PC-3 (cell line): Measurements from ENCODE around the gene AXIN2. TPM values are rescaled to one million over a fixed set of nuclear protein-coding genes. Genes with fewer than 3 reads are reported as not detected.

Experiments used
- ATAC-seq: fragments of 200-7000 bp; cut with Tn5 transposase; 2 replicates; pipeline ENCODE4 v1.9.1; 2020; ENCODE audit warnings: mild to moderate bottlenecking, moderate library complexity
- BruUV-seq: library from RNA; stranded (reverse); fragments of 400-500 nt; replicated peaks from 2 replicates; lab custom pipeline; 2021; lab: Mats Ljungman, UMichigan
- CTCF ChIA-PET: fragments of 300-600 bp; sonication (Branson Sonifier 250); formaldehyde crosslinking; loops from one replicate; lab custom pipeline; 2022; ENCODE audit warnings: antibody characterized with exemption; lab: Charles Lee
- POLR2A ChIA-PET: fragments of 300-600 bp; sonication (Branson Sonifier 250); formaldehyde crosslinking; loops from one replicate; lab custom pipeline; 2022; ENCODE audit warnings: antibody characterized with exemption; ENCODE audit not compliant: unreplicated experiment; lab: Charles Lee
- DNase-seq: peaks from one replicate; pipeline ENCODE4 v3.0.0-alpha.2; 2015
- H2AFZ ChIP-seq: fragments of 300-600 bp; sonication (generic); 2 replicates; pipeline ENCODE4 v1.6.0; 2016; ENCODE audit warnings: antibody characterized with exemption, low read length
- H3F3A ChIP-seq: fragments of 300-600 bp; sonication (generic); one replicate; pipeline ENCODE4 v1.6.0; 2017; ENCODE audit warnings: antibody characterized with exemption, low read length, control low read depth, mild to moderate bottlenecking; ENCODE audit not compliant: unreplicated experiment
- H3K27ac ChIP-seq: fragments of 300-600 bp; sonication (generic); 2 replicates; pipeline ENCODE4 v1.5.1; 2016; ENCODE audit warnings: mild to moderate bottlenecking, low read length
- H3K27me3 ChIP-seq: fragments of 300-600 bp; sonication (generic); 2 replicates; pipeline ENCODE4 v1.6.1; 2016; ENCODE audit warnings: low read length, mixed read lengths
- H3K36me3 ChIP-seq: fragments of 300-600 bp; sonication (generic); 2 replicates; pipeline ENCODE4 v1.6.1; 2016; ENCODE audit warnings: low read depth, mixed run types, low read length, mixed read lengths
- H3K4me1 ChIP-seq: fragments of 300-600 bp; sonication (generic); 2 replicates; pipeline ENCODE4 v1.5.1; 2016; ENCODE audit warnings: low read length; ENCODE audit not compliant: insufficient read depth
- H3K4me2 ChIP-seq: fragments of 300-600 bp; sonication (generic); 2 replicates; pipeline ENCODE4 v1.6.0; 2016; ENCODE audit warnings: low read length
- H3K4me3 ChIP-seq: fragments of 300-600 bp; sonication (generic); 2 replicates; pipeline ENCODE4 v1.5.1; 2016; ENCODE audit warnings: mild to moderate bottlenecking, low read length, mixed read lengths
- H3K79me2 ChIP-seq: fragments of 300-600 bp; sonication (generic); 2 replicates; pipeline ENCODE4 v1.6.1; 2017; ENCODE audit warnings: low read length, mixed read lengths
- H3K9ac ChIP-seq: fragments of 300-600 bp; sonication (generic); 2 replicates; pipeline ENCODE4 v1.6.0; 2016; ENCODE audit warnings: mild to moderate bottlenecking, low read length
- H3K9me2 ChIP-seq: fragments of 300-600 bp; sonication (generic); replicated peaks from 2 replicates; pipeline ENCODE4 v1.6.1; 2016; ENCODE audit warnings: mixed run types, low read length, mixed read lengths
- H3K9me3 ChIP-seq: fragments of 300-600 bp; sonication (generic); 2 replicates; pipeline ENCODE4 v1.6.1; 2016; ENCODE audit warnings: low read length, mixed read lengths
- H4K20me1 ChIP-seq: fragments of 300-600 bp; sonication (generic); 2 replicates; pipeline ENCODE4 v1.6.1; 2016; ENCODE audit warnings: low read length, mixed read lengths
- EZH2 ChIP-seq: fragments of 300-600 bp; sonication (generic); IDR thresholded peaks from one replicate; pipeline ENCODE4 v1.6.1; 2017; ENCODE audit warnings: antibody characterized with exemption, mild to moderate bottlenecking, low read length; ENCODE audit not compliant: unreplicated experiment
- EZH2phosphoT487 ChIP-seq: fragments of 300-600 bp; sonication (generic); IDR thresholded peaks from 2 replicates; pipeline ENCODE4 v1.6.1; 2018; ENCODE audit warnings: mild to moderate bottlenecking, antibody characterized with exemption, low read length, borderline replicate concordance
- intact Hi-C: fragments of 100-400 bp; cut with micrococcal nuclease; formaldehyde crosslinking; loops from 2 replicates; pipeline ENCODE4 v1.9.0; 2023
- total RNA-seq: library from RNA; depleted of rRNA; stranded (reverse); fragments of >200 nt; gene quantifications from 2 replicates; pipeline ENCODE4 v1.2.3, GENCODE V29; 2014
- TF ChIP-seq, protein P1 (sequence below): fragments of 300-600 bp; sonication (generic); conservative IDR thresholded peaks from 2 replicates; pipeline ENCODE4 v1.5.1; 2017; ENCODE audit warnings: antibody characterized with exemption, low read depth, mild to moderate bottlenecking, low read length

Gene AXIN2
- total RNA-seq, 1 experiment from 2014 or later = 2.0 TPM

DNA sequence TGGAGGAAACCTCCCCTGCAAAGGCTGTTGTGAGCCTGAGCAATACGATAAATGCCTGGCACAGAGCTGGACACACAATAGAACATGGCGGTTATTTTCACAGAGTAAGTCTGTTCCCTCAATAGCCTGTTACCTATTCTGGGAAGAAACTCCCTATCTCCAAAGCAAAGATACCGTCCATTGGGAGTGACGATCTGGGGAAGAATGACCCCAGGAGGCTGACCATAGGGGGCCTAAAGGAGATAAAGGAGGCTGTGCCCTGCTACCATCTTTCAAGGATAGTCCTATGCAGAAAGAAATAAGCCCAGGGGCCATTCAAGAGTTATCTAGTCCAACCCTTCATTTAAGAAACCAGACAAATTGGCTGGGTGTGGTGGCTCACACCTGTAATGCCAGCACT, 4.1 kb upstream of the AXIN2 start:
- no peak overlapping the region for H3K27ac ChIP-seq
- BruUV-seq = no TSS peak
- no peaks in the 10 kb centered on the region for H3K27me3 ChIP-seq
- intact Hi-C loops = no loop called here
- H3K9ac ChIP-seq = no peak overlapping the region
- no peak overlapping the region for H2AFZ ChIP-seq
- ATAC-seq = no peak
- ChIA-PET CTCF (no interaction called here), POLR2A (no interaction called here)
- H3K9me3 ChIP-seq = no peaks in the 10 kb centered on the region
- H3K79me2 ChIP-seq = no peaks in the 10 kb centered on the region
- H3K4me2 ChIP-seq = no peak overlapping the region
- TF ChIP-seq, protein P1, sequence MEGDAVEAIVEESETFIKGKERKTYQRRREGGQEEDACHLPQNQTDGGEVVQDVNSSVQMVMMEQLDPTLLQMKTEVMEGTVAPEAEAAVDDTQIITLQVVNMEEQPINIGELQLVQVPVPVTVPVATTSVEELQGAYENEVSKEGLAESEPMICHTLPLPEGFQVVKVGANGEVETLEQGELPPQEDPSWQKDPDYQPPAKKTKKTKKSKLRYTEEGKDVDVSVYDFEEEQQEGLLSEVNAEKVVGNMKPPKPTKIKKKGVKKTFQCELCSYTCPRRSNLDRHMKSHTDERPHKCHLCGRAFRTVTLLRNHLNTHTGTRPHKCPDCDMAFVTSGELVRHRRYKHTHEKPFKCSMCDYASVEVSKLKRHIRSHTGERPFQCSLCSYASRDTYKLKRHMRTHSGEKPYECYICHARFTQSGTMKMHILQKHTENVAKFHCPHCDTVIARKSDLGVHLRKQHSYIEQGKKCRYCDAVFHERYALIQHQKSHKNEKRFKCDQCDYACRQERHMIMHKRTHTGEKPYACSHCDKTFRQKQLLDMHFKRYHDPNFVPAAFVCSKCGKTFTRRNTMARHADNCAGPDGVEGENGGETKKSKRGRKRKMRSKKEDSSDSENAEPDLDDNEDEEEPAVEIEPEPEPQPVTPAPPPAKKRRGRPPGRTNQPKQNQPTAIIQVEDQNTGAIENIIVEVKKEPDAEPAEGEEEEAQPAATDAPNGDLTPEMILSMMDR = no peak
- TF ChIP-seq EZH2phosphoT487 (no peak), EZH2 (no peak)
- H4K20me1 ChIP-seq = no peaks in the 10 kb centered on the region
- H3K9me2 ChIP-seq = no peaks in the 10 kb centered on the region
- H3K4me3 ChIP-seq = no peak overlapping the region
- H3F3A ChIP-seq = no peaks in the 10 kb centered on the region
- DNase-seq = no peak
- no peaks in the 10 kb centered on the region for H3K36me3 ChIP-seq
- H3K4me1 ChIP-seq = peaks cover 13% of the 10 kb centered on the region

DNA sequence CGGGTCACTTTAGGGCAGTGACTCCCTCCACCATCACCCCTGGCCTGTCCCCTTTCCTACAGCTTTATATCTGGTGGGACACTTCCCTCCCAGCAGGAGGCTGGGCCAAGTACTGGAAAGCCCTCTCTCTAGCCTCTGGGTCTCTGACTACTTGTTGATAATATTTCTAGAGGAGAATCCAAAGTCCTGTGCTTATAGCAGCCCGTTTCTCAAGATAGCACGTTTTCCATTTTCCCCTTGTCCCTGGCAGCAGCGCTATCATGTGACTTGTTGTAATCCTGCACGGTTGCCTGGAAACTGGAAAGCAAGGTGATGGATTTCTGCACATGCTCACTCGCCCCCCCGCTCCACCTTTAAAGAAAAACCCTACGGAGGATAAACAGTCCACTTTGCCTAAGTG, 3.3 kb upstream of the AXIN2 start:
- ChIA-PET CTCF (no interaction called here), POLR2A (no interaction called here)
- Histone ChIP-seq H3K36me3 (no peaks in the 10 kb centered on the region), H3K4me1 (peaks cover 13% of the 10 kb centered on the region), H3K9me3 (no peaks in the 10 kb centered on the region), H3K27me3 (peaks cover 3% of the 10 kb centered on the region), H4K20me1 (no peaks in the 10 kb centered on the region), H3F3A (no peaks in the 10 kb centered on the region), H3K27ac (no peak overlapping the region), H3K9ac (no peak overlapping the region), H2AFZ (no peak overlapping the region), H3K79me2 (no peaks in the 10 kb centered on the region), H3K9me2 (no peaks in the 10 kb centered on the region), H3K4me3 (no peak overlapping the region), H3K4me2 (no peak overlapping the region)
- intact Hi-C loops = loop anchor here (5.0 kb wide), 1 partner anchor 133 kb away; no protein-coding TSS in a partner anchor
- BruUV-seq = no TSS peak
- TF ChIP-seq EZH2 = no peak
- TF ChIP-seq EZH2phosphoT487 = no peak
- TF ChIP-seq, protein P1 = no peak
- DNase-seq (no peak), ATAC-seq (no peak)

DNA sequence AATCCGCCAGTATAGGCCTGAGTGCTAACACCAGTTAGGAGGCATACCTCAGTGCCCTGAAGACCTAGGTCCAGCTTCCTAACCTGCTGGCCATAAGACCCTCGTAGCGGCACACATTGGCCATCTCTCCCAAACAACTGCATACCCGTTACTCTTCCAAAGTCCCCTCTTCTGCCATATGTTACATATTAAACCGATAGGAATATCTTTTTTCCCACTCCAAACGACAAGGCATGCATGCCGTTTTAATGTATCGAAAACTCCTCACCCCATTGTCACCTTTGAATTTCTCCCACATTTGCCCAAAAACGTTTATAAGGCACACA, 721 bp upstream of the AXIN2 start:
- POLR2A ChIA-PET = no interaction called here
- H3K27ac ChIP-seq = no peak overlapping the region

More for the DNA sequence above, 721 bp upstream of the AXIN2 start:
- Histone ChIP-seq H3K27me3 (peaks cover 10% of the 10 kb centered on the region), H3K79me2 (no peaks in the 10 kb centered on the region), H3K4me1 (peaks cover 15% of the 10 kb centered on the region), H3F3A (no peaks in the 10 kb centered on the region), H3K9ac (no peak overlapping the region), H3K4me2 (peak overlapping the region; percentile 80), H3K4me3 (peak overlapping the region; percentile 67; the same call in 1 of the 2 replicates), H2AFZ (peak overlapping the region; percentile 78; the same call in 1 of the 2 replicates), H4K20me1 (no peaks in the 10 kb centered on the region), H3K9me2 (no peaks in the 10 kb centered on the region), H3K9me3 (no peaks in the 10 kb centered on the region), H3K36me3 (no peaks in the 10 kb centered on the region)
- CTCF ChIA-PET = no interaction called here
- intact Hi-C loops = loop anchor here (5.0 kb wide), 1 partner anchor 135 kb away; no protein-coding TSS in a partner anchor
- TF ChIP-seq EZH2phosphoT487 (no peak), EZH2 (no peak)
- TF ChIP-seq, protein P1 = no peak
- no TSS peak for BruUV-seq
- DNase-seq = no peak
- ATAC-seq = no peak
